Measurements from ENCODE around the gene TBC1D13. TPM values are rescaled to one million over a fixed set of nuclear protein-coding genes. Genes with fewer than 3 reads are reported as not detected.
A peak's percentile ranks its signal among the peaks of the same experiment; 100 is the strongest.

Gene TBC1D13
- total and polyA plus RNA-seq, 2 donors from 2014 or later = 29.0 to 38.5 TPM

DNA sequence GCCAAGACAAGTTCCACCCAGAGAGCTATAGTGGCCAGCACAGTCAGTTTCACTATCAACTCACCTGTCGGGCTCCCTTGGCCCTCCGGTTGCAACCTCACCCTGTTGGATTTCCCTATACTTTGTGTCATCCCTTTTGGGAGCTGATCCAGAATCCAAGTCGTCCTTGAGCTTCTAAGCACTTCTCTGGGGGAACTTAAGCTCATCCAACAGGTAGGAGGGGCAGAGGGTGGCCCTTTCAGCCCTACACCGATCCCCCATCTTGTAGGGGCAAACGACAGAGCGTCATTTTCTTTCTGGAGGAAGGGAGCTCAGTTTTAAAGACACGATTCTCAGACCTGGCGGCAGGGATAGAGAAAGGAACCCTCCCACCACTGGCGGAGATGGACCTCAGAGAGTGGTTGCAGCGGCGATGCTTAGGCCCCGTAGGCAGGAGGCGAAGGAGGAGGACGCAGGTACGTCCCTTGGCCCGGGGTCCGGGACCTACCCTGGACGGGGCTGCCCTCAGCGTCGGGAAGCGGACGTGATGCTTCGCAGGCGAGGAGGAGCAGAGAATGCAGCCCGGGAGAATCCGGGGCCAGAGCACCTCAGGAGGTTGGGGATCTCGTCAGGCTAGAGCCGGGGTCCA lies 15.8 kb upstream of the TBC1D13 start:
- H3K27ac ChIP-seq (ENCODE audit: low read depth in 2 of 2, low read length in 2 of 2) = peak overlapping the region; percentile 76 to 90
- peak overlapping the region; percentile 85 to 95 (median 92) for H3K4me3 ChIP-seq (ENCODE audit: low read length in 3 of 3)
- intact Hi-C loops (cut with DNase I) = no loop called here
- TF ChIP-seq, protein P1, sequence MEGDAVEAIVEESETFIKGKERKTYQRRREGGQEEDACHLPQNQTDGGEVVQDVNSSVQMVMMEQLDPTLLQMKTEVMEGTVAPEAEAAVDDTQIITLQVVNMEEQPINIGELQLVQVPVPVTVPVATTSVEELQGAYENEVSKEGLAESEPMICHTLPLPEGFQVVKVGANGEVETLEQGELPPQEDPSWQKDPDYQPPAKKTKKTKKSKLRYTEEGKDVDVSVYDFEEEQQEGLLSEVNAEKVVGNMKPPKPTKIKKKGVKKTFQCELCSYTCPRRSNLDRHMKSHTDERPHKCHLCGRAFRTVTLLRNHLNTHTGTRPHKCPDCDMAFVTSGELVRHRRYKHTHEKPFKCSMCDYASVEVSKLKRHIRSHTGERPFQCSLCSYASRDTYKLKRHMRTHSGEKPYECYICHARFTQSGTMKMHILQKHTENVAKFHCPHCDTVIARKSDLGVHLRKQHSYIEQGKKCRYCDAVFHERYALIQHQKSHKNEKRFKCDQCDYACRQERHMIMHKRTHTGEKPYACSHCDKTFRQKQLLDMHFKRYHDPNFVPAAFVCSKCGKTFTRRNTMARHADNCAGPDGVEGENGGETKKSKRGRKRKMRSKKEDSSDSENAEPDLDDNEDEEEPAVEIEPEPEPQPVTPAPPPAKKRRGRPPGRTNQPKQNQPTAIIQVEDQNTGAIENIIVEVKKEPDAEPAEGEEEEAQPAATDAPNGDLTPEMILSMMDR (IDR thresholded peaks at IDR 0.05; ENCODE audit: borderline replicate concordance, extremely low read depth, insufficient read depth) = no peak
- H3K27me3 ChIP-seq (ENCODE audit: control insufficient read depth, insufficient read depth, low read length) = no peaks in the 10 kb centered on the region
- H3K9me3 ChIP-seq (ENCODE audit: control insufficient read depth in 2 of 3, insufficient read depth in 1 of 3, low read length in 3 of 3) = no peaks in the 10 kb centered on the region
- peaks cover 0 to 10% (median 0%) of the 10 kb centered on the region in 3 donors for H3K4me1 ChIP-seq (ENCODE audit: control insufficient read depth in 2 of 3, insufficient read depth in 2 of 3, low read depth in 1 of 3, low read length in 3 of 3)
- peak overlapping the region; percentile 52 to 82 (median 76) for H3K9ac ChIP-seq (ENCODE audit: low read length in 3 of 3)
- H3K36me3 ChIP-seq (ENCODE audit: control insufficient read depth in 2 of 3, insufficient read depth in 3 of 3, low read length in 3 of 3) = peaks cover 0 to 11% (median 5%) of the 10 kb centered on the region in 3 donors
- FAIRE-seq (no peak), DNase-seq (peak in 1 of 5 donors; percentile 46)

DNA sequence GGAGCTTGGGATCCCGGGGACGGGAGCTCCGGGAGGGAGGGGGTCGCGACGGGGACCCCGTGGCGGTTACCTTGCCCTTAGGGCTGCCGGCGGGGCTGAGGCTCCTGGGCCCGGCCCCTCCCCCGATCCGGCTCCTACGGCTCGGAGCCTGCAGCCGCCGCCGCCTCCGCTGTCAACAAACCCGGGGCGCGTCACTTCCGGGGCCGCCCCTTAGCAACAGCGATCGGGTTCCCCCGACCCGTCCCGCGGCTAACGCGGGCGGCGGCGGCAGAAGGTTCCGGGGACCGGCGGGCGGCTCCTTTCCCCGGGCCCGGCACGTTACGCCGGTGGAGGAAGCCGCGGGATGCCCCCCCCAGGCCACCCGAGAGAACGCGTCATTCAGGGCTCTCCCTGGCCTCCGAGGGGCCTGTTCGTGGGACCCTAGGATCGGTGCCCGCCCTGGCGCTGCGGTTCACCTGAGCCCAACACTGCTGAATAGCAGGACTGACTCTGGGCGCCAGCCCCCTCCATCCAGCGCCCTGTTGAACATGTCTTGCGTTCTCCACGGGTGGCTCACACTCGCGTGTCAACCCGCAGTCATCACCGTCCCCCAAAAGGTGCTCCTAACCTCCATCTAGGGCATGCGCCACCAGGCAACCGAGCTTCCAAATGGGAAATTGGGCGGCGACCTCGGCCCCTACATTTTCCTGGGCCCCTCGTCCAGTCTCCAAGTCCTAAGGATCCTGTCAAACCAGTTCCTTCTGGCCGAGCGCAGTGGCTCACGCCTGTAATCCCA lies 15.1 kb upstream of the TBC1D13 start, which contains the start of gene ZER1:
ZER1 (minus strand) TSS at position 183 of the 775 bp plus-strand sequence. CDS start 16,362 bp downstream, outside the sequence.
- FAIRE-seq = no peak
- Histone ChIP-seq H3K36me3 (ENCODE audit: control insufficient read depth in 2 of 3, insufficient read depth in 3 of 3, low read length in 3 of 3) (peaks cover 0 to 11% (median 5%) of the 10 kb centered on the region in 3 donors), H3K27me3 (ENCODE audit: control insufficient read depth, insufficient read depth, low read length) (no peaks in the 10 kb centered on the region), H3K9ac (ENCODE audit: low read length in 3 of 3) (peak within 1 kb of the TSS; percentile 66 to 87 (median 76)), H3K4me1 (ENCODE audit: control insufficient read depth in 2 of 3, insufficient read depth in 2 of 3, low read depth in 1 of 3, low read length in 3 of 3) (peaks cover 0 to 10% (median 0%) of the 10 kb centered on the region in 3 donors), H3K9me3 (ENCODE audit: control insufficient read depth in 2 of 3, insufficient read depth in 1 of 3, low read length in 3 of 3) (no peaks in the 10 kb centered on the region), H3K27ac (ENCODE audit: low read depth in 2 of 2, low read length in 2 of 2) (peak within 1 kb of the TSS; percentile 87 to 90), H3K4me3 (ENCODE audit: low read length in 3 of 3) (peak within 1 kb of the TSS; percentile 85 to 95 (median 92))
- intact Hi-C loops (cut with DNase I) = no loop called here
- TF ChIP-seq, protein P1 (IDR thresholded peaks at IDR 0.05; ENCODE audit: borderline replicate concordance, extremely low read depth, insufficient read depth) = no peak
- DNase-seq = peak; percentile 92 to 98 (median 95)

DNA sequence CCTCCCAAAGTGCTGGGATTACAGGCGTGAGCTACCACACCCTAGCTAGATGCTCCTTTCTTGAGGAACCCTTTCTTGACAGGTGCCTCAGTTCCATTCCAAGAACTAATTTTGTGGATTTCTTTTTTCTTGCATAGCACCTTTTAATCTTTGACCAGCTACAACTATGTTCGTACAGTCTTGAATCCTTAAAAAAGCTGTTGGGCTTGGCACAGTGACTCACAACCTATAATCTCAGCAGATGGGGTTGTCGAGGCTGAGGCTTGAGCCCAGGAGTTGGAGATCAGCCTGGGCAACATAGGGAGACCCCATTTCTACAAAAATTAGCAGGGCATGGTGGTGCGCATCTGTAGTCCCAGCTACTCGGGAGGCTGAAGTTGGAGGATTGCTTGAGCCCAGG lies 14.0 kb upstream of the TBC1D13 start:
- Histone ChIP-seq H3K27ac (ENCODE audit: low read depth in 2 of 2, low read length in 2 of 2) (no peak overlapping the region), H3K4me1 (ENCODE audit: control insufficient read depth in 2 of 3, insufficient read depth in 2 of 3, low read depth in 1 of 3, low read length in 3 of 3) (peaks cover 0 to 10% (median 0%) of the 10 kb centered on the region in 3 donors), H3K9me3 (ENCODE audit: control insufficient read depth in 2 of 3, insufficient read depth in 1 of 3, low read length in 3 of 3) (no peaks in the 10 kb centered on the region), H3K9ac (ENCODE audit: low read length in 3 of 3) (no peak overlapping the region), H3K4me3 (ENCODE audit: low read length in 3 of 3) (no peak overlapping the region), H3K36me3 (ENCODE audit: control insufficient read depth in 2 of 3, insufficient read depth in 3 of 3, low read length in 3 of 3) (peaks cover 0 to 4% (median 0%) of the 10 kb centered on the region in 3 donors), H3K27me3 (ENCODE audit: control insufficient read depth, insufficient read depth, low read length) (no peaks in the 10 kb centered on the region)
- TF ChIP-seq, protein P1 (IDR thresholded peaks at IDR 0.05; ENCODE audit: borderline replicate concordance, extremely low read depth, insufficient read depth) = no peak
- intact Hi-C loops (cut with DNase I) = no loop called here
- DNase-seq = no peak
- FAIRE-seq = no peak
